Retina (tissue), 1 donor: ENCODE measurements around the gene SCN10A.

Experiments
- DNase-seq: peaks from one replicate; pipeline ENCODE4 v3.0.0-alpha.2; 2016

SCN10A gene

DNA sequence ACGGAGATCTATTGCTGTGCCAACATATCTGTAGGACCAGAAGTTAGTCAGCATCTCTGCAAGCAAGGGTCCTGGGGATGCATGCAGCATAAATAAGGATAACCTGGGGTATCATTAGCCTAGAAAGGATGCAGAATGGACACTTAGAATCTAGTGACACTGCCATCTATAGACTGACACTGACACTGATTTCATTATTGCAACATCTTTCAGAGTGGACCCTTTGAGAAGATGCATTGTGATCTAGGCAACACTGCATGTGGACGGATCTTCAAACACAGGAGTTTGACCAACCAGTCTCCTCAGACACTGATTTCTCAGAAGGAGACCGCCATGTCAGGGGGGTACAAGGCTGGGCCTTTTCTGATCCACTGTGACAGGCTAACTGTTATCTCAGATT, 52.4 kb downstream of the SCN10A start:
- no peak for DNase-seq

GRCh38 chr3:38758557-38758956, 57.5 kb downstream of the SCN10A start:
- no peak for DNase-seq

GRCh38 chr3:38757721-38758120, 58.3 kb downstream of the SCN10A start:
- peak; percentile 51 for DNase-seq

DNA sequence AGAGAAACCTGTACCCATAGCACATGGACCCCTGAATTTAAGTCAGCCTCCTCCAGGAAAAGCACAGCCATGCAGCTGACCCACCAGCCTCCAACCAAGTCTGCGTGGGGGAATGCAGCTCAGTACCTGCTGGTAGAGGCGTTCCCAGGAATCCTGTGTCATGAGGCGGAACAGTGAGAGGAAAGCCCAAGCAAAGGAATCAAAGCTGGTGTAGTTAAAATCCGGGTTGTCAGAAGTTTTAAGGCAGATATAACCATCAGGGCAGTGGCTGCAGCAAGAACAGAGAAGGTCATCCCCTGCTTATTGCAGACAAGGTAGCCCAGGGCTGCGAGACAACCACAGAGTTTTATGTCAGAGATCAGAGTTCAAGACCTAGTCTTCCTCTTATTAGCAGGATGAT, 59.1 kb downstream of the SCN10A start:
- no peak for DNase-seq

- DNase-seq = no peak
Observed at GRCh38 chr3:38755130-38755529, 60.9 kb downstream of the SCN10A start.

- DNase-seq = no peak
Observed at GRCh38 chr3:38746641-38747040, 69.4 kb downstream of the SCN10A start.

GRCh38 chr3:38743043-38743442, 73.0 kb downstream of the SCN10A start:
- no peak for DNase-seq

GRCh38 chr3:38742550-38742949, 73.5 kb downstream of the SCN10A start:
- DNase-seq = no peak

DNA sequence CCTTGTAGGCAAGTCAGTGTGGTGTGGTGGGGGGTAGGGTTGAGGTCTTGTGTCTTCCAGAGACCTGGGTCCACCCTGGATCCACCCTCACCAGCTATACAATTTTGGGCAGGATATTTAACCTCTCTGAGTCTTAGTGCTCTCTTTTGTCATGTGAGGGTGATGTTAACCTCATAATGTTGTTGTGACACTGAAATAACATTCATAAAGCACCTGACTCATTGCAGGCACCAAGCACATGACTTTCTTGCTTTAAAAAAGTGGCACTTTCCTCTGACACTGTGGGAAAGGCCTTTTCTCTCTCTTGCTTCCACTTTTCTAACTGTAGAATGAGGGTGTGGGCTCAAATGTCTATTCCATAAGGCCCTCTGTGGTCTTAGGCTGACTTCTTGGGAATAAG, 75.5 kb downstream of the SCN10A start:
- DNase-seq = no peak

DNA sequence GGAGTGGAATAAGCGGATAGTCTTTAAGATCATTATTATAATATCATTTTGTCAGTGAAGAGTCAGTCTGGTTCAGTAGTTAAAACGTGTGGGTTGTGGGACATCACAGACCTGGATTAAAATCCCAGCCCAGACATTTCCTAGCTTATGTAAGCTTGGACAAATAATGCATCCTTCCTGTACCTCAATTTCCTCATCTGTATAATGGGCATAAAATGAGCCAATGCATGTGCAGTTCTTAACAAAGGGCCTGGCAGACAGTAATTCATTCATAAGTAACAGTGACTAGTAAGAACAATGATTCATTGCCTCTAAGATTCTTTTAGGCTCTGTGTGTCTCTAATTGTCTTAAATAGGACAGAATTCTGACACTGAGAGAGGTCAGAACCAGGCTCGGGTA, 76.1 kb downstream of the SCN10A start:
- DNase-seq = no peak

DNA sequence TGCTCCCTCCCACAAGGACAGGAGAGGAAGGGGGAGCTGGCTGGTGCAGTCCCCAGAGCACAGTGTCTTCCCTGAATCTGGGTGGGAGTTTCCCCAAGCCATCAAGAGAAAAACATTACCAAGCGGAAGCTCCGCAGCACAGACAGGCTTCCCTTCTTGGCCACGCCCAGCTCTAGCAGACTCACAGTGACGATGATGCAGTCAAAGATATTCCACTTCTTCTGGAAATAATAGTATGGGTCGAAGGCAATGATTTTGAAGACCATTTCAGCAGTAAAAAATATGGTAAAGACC, 76.7 kb downstream of the SCN10A start:
- no peak for DNase-seq

- peak; percentile 49 for DNase-seq
Observed at GRCh38 chr3:38738630-38739395, 77.2 kb downstream of the SCN10A start.

GRCh38 chr3:38731522-38731921, 84.5 kb downstream of the SCN10A start:
- no peak for DNase-seq

DNA sequence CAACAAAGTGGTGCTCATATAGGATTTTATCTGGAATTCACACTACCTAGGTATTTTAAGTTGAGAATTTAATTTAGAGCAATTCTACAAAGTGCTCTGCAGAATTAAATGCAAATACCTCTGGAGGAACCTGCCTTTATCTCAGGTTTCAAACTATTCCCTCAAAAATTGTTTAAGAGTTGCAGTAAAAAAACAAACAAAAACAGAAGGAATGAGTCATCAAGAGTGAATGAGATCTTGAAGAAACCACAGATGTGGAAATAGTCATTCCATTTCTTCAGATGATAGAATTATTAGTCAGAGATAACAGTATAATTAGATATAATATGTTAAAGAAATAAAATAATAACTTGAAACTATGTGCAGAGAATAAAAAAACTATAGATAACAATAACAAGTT, 85.7 kb downstream of the SCN10A start:
- no peak for DNase-seq

GRCh38 chr3:38728008-38728407, 88.0 kb downstream of the SCN10A start:
- no peak for DNase-seq

DNA sequence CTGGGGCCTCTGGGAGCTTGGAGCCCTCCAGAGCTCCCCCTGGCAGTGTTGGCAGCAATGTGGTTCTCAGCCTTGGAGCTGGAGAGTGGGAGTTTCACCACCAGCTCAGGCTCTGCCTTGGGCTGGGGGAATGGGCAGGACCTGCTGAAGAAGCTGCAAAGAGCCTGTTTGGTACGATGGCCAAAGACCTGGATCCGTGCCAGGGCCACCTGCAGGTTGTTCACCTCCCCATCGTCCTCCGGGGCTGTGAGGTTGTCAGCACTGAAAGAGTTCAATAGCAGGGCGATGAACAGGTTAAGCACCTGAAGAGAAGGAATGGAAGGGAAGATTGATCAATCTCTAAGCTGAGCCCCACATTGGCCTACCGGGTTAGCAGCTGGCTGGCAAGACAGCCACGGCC, 89.3 kb downstream of the SCN10A start:
- DNase-seq = no peak

DNA sequence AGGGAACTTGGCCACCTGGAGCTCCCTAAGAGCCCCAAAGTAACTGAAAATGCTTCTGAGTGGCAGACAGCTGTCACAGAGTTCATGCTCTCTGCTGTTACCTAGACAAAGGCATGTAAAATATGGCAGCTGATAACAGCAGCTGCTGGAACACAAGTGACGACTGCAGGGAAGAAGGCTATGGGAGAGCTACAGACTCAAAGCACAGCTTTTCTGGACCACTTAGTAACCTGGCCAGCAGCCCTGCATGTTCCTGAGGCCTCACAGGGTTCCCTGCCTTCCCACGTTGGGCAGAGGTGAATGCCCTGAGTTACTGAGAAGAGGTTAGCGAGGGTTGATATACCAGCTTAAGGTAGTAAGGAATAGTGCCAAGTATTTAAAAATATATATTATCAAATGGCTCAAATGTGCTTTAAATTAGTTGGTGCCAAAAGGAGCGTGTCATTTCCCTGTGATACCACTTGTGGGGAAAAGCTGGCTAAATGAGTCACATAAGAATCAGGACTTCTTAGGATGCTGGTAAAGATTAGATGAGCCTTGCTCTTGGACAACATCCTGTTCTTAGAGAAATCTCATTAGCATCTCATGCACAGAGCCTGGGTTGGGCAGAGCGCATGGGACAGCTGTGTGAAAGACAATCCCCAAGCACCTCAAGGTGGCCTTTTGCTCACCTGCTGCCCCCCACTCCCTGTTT, 90.1 kb downstream of the SCN10A start:
- DNase-seq = no peak

- no peak for DNase-seq
Observed at GRCh38 chr3:38724392-38724736, 91.7 kb downstream of the SCN10A start.

- DNase-seq = no peak
Observed at GRCh38 chr3:38723569-38724391, 92.2 kb downstream of the SCN10A start.

DNA sequence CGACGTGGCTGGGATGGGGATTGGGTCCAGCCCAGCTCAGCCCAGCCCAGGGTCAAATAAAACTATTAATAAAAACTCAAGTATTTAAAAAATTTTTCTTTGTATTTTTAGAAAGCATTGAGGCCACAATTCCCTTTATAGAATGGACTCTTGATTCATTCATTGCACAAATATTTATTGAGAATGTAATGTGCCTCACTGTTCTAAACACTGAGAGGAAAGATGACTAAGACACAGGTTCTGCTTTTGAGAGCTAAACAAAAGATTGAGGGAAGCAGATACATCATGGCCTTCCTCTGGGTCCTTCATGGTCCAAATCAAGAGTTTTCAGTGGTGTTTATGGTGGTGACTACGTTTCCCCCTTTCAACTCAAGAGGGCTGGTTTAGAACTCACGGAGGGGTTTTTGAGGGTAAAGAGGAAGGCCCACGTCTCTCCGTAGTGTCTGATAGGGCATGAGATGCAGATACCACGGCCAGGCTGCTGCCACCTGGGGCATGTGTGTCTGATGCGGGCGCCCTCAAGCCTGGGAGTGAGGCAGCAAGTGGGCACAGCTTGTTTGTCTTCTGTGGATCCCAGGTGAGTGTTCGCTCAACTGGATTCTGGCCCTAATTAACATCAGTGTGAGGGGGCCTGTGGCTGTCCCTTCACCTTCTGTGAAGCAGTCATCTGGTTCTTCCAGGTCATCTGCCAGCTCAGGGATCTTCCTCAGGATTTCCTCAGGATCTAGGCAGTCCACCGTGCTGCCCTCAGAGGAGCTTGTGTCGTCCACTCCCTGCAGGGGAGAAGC, 93.0 kb downstream of the SCN10A start:
- no peak for DNase-seq

DNA sequence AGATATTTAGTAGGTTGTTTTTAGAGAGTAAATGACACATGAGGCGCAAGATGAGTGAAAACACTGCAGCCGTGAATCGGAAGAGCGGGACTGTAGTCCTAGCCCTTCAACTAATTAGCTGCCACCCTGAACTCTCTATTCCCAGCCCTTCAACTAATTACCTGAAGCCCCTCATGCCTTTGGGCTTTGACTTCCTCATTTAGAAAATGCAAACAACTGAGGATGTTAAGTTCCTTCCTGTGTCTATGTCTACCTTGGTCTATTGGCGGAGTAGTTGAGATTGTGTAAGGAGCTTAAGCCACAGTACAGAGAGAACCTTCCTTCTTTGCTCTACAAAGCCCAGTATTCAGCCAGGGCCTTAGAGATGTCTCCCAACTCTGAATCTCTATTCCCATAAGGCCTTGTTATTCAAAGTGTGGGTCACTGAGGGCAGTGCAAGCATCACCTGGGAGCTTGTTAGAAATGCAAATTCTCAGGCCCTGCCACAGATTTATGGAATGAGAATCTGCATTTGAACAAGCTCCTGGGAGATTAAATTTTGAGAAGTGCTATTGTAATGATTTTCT, 94.7 kb downstream of the SCN10A start:
- DNase-seq = no peak

- no peak for DNase-seq
Observed at GRCh38 chr3:38720465-38720864, 95.6 kb downstream of the SCN10A start.
